ENCODE measurements around the gene ZNF438.

DNA sequence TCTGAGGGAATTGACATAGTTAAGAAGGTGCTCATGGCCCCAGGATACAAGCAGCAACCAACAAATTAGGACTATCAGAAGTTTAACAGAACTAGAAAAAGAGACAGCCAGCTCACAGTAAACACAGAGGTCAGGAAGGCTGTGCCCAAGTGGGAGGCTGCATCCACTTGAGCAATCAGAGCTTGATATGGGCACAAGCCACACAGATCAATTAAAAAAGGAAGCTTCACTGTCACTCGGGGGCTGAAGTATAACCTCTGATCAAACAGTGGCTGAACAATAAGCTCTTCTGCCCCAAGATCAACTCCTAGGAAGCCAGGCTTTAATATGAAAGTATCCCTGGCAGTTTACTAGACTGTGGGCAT lies 40.0 kb downstream of the ZNF438 start:
- no peak for TF ChIP-seq FOXA1 (IDR thresholded peaks at IDR 0.05)
- no peak for TF ChIP-seq SUZ12 (IDR thresholded peaks at IDR 0.05)
- no peak for TF ChIP-seq CTBP1 (IDR thresholded peaks at IDR 0.05; ENCODE audit: borderline replicate concordance)
- TF ChIP-seq FOXM1 (IDR thresholded peaks at IDR 0.05; ENCODE audit: borderline replicate concordance), result no peak
- no peak for TF ChIP-seq HDGF (IDR thresholded peaks at IDR 0.05; ENCODE audit: borderline replicate concordance)
- no peak for TF ChIP-seq FOXK2 (IDR thresholded peaks at IDR 0.05)
- TF ChIP-seq SP1 (IDR thresholded peaks at IDR 0.05), result no peak
- TF ChIP-seq BHLHE40 (IDR thresholded peaks at IDR 0.05; ENCODE audit: borderline replicate concordance), result no peak
- no peak for TF ChIP-seq L3MBTL2 (conservative IDR thresholded peaks at IDR 0.05)
